Activated CD8-positive, alpha-beta memory T cell treated with anti-CD3 and anti-CD28 coated beads for 1 hour (primary cell): ENCODE data around the gene LRRK2.
"Not testable (repeated sequence)": the region's sequence is repeated elsewhere in the genome, so short reads cannot be mapped to it uniquely, and the experiment has no call there.

Experiments
- DNase-seq, 2 donors: peaks; one replicate each; pipeline ENCODE4 v3.0.0-alpha.2; 2020; ENCODE audit warnings: low read depth in 1 of 2; ENCODE audit errors: extremely low read depth in 1 of 2

The LRRK2 gene

DNA sequence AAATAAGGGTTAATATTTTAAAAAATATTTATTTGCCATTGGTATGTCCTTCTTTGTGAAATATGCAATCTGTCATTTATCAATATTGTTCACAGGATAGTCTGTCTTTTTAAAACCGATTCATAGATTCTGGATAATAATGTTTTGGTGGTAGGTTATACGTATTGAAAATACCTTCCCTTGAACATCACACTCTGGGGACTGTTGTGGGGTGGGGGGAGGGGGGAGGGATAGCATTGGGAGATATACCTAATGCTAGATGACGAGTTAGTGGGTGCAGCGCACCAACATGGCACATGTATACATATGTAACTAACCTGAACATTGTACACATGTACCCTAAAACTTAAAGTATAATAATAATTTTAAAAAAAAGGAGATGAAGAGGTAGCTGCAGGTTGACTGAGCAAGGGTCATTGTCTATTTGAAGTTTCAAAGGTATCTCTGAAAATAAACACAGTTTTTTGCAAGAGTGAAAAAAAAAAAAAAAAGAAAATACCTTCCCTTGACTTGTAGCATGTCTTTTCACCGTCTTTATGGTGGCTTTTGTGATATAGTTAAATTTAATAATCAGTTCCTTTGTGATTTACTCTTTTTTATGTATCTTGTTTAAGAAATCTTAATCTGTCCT lies 19.8 kb downstream of the LRRK2 start:
- DNase-seq, result not testable (repeated sequence)

DNA sequence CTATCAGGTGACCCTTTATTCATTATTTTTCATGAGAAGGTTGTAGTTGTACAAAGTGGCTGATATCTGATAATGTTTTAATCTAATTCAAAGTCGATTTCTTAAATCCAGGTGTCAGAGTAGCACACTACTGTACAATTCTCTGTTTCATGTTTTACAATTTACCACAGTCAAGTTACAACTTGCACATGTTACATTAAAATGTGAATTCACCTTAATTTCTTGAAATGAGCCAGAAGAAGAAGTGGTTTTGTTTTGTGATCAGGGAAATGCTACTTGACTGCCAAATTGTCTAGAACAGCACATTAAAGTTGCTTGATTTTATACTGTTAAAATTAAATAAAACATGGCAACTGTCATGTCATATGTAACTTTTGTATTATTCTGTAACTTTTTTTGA lies 23.2 kb downstream of the LRRK2 start:
- DNase-seq, result no peak

DNA sequence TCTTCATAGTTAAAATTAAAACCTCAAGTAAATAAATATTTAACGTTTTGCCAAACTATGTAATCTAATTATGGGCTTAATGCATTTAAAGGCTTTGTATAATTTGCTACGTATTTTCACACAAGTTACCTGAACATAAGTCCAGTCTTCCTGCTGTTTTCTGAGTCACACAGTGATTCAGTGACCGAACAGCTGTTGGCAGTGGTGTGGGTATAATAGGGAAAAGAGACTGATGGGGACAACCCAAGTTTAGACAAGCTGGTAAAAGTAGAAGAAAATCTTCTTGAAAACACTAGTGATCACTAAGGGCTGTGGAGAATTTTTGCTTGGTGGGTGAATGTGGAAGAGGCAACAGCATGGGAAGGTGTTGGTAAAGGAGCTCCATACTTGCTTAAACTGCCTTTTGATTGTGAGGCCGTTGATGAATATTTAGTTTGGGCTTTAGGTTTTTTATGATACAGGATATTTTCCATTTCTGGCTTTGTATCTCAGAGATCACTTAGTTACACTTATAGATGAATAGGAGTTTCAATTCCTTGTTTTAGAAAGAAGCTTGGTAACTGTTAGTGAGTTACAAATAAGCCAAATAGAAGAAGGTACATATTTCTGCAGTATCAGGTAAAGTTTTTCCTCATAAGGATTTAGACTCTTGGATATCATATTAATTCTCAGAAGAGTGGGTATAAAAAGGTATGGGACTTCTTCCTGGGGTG lies 23.9 kb downstream of the LRRK2 start:
- DNase-seq, result no peak

DNA sequence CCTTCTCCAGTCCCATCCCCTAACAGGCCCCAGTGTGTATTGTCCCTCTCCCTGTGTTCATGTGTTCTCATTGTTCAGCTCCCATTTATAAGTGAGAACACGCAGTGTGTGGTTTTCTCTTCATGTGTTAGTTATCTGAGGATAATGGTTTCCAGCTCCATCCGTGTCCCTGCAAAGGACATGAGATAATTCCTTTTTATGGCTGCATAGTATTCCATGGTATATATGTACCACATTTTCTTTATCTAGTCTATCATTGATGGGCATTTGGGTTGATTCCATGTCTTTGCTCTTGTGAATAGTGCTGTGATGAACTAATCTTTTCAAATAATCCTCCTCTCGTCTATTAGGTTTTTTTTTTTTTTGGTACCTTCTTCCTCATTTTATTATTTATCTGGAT lies 25.9 kb downstream of the LRRK2 start:
- DNase-seq, result not testable (repeated sequence)

DNA sequence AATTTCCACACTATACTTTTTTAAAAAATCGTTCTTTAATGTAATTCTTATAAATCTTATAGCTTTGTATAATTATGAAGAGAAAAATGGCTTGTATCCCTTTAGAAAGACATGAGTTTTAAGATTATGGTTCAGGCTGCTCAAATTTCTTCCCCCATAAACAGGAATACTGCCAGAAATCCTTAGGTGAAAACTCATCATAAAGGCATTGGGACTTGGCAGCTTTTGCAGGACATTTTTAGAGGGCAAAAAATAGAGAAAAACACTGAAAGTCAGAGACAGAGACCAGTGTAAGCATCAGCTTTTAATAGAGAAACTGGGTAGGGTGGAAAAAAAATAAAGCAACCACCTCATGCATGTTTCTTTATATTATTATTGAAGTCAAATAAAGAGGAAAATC lies 29.1 kb downstream of the LRRK2 start:
- no peak for DNase-seq

DNA sequence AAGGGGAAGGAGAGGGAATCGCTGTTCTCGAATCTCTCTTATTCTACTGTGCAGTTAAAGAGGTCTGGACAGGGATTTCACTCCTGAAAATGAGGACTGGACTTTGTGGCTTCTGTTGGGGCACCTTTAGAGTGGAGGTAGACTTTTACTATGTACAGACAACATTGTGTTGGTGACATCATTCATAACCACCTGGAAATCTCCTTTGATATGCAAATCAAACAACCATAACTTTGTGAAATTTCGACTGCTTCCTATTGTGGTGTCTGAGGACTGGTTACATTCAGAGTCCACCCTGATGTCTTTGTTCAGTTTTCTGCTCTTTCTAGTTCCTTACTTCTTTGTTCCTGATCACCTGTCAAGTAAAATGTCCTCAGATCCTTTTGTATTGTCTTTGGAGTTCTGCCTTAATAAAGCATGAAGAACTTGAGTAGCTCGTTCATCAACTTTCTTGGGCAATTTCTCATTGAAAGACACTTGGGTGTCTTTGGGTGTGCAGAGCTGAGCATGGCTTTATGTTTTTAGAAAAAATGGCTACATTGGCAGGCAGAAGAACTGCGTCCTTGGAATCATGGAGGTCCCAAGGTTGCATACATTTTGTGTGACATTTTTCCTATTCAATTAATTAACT lies 29.8 kb downstream of the LRRK2 start:
- DNase-seq, result no peak

DNA sequence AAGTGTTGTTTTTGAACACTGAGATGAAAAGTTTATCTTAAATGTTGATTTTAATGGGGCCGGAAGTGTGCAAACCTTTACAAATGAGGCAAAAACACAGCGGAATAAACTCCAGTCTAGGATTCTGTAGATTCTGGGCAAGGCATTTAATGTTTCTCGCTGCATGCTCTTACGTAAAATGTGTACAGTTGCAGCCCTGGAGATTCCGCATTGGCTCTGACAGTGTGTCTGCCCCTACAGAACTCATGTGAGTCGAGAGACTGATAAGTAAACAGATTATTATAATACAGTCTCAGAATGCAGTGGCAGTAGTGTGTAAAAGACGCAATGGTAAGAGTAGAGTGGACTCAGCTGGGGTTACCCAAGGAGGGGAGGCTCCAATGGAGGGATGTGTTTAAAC lies 33.6 kb downstream of the LRRK2 start:
- DNase-seq, result no peak

DNA sequence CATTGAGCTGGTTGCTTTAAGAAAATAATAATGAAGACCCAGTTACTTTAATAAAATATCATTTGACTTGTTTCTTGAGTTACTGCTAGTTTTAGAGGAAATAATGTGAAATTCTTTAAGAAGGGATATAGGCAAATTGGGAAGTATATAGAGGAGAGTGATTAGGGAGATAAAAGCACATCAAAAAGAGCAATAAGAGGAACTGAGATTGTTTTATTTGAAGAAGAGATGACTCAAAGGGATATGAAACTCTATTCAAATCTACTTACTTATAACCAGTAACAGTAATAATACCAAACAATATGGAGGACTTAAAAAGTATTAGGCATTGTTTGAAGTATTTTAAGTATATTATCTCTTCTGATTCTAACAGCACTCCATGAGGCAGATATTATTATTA lies 37.1 kb downstream of the LRRK2 start:
- DNase-seq, result no peak

DNA sequence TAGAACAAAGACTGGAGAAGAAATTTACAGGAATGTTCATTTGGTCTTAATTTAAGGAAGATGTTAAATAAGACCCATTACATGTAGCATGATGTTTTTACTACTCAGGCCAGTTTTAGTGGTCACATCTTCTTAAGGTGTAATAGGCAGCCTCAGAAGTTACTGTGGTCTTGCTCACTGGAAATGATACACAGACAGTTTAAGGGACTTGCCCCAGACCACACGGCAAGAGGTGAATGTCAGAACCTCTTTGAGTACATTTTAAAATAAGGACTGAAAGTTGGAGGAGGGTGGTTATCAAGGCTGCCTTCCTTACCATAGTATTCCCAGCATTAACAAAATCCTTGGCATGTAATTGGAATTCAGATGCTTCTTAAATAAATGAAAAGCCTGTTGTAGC lies 37.9 kb downstream of the LRRK2 start:
- DNase-seq, result no peak

DNA sequence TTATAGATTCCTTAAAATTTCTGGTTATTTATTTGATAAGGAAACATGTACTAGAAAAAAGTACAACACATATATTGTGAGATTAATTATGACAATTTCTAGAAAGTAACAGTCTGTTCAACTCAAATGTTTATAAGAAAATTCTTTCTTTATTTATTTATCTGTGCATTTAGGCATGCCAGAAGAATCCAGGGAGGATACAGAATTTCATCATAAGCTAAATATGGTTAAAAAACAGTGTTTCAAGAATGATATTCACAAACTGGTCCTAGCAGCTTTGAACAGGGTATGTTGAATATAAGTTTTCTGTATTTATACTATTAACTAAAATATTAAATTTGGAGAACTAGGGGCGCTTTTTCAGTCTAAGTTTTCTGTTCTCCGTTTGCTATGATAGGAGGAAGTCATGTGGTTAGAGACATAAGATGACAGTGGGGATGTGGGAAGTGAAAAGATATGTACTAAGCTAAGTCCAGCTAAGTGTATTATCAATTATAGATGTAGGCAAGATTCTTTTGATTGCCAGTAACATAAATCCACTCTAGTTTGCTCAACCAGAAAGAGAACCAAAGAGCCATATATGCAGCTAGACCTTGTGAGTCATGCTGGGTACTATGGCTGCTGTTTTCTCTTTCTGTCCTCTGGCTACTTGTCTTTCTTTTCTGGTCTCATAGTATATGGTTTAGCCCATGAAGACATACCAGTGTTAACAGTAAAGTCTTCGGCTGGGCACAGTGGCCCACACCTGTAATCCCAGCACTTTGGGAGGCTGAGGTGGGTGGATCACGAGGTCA lies 39.0 kb downstream of the LRRK2 start:
- DNase-seq, result no peak

DNA sequence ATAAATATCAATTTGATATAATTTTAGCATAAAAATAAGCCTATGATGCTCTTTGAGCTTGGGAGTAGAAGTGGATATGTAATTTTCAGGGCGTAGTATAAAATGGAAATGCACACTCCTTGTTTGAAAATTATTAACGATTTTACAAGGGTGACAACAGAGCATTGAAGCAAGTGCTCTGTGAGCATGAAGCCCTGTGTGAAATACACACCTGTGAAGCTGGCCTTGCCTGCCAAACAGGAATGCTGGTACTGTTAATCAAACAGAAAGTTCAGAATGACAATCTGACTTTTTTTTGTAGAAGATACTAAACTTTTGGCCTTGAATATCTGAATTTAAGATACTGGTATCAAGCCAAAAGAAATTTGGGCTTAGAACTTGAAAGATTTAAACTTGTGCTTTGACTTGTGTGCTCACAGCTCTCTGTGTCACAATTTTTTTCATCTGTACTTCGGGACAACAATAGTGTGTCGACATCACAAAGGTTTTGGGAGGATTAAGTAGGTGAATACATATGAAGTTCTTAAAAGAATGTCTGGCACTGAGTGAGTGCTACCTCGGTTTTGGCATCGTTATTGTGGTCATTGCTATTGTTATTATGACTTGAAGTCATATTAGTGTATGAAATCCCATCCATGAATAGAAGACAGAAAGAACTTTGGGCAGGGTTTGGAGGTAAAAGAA lies 47.3 kb downstream of the LRRK2 start:
- no peak for DNase-seq

DNA sequence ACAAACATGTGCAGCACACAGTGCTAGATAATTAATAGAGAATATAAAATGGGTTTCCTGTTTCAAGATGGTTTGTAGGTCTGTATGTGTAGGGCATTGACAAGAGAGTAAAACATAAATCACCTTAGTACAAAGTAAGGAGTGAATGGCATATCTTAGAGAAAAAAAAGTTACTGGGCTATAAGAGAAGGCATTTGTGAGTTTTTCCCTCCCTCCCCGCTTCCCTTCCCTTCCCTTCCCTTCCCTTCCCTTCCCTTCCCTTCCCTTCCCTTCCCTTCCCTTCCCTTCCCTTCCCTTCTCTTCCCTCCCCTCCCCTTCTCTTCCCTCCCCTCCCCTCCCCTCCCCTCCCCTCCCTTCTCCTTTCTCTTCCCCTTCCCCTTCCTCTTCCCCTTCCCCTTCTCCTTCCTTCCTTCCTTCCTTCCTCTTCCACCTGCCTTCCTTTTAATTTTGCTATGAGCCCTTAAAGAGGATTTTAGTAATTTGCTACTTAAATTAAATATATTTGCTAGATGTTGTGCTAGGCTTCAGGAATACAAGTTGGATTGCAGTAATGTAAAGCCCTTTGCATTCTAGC lies 57.1 kb downstream of the LRRK2 start:
- no peak for DNase-seq

DNA sequence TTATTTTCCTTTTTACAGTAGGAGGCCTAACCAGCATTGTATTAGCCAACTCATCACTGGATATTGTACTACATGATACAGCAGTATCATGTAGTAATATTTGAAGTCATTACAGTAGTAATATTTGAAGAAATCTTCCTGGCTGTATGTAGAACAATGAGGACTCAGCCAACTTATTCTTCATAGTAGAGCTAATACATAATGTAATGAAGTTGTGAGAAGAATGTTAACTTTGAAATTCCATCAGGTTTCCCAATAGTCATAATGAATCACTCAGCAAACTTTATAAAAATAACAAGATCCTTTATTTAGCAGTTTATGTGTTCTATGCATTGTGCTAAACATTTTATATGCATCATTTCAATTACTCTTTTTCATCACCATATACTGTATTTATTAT lies 61.8 kb downstream of the LRRK2 start:
- no peak for DNase-seq

DNA sequence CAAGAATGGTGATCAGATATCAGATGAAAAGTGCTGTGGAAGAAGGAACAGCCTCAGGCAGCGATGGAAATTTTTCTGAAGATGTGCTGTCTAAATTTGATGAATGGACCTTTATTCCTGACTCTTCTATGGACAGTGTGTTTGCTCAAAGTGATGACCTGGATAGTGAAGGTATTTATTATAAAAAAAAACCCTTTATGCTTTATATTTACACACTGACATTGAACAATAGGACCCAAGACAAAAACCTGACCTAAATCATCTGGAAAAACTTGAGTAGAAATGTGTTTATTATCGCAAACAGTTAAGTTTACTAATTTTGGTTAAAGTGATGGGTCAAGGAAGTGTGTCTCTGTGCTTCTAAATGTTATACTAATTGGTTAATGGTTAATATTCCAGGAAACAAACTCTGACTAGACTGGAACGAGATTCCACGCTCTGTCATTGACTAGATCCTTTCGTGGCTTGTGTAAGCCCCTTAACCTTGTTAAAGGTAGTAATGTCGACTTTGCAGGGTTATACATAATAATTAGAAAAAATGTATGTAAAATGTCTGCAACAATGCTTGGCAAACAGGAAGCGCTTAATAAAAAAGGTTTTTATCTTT lies 62.7 kb downstream of the LRRK2 start:
- no peak for DNase-seq

DNA sequence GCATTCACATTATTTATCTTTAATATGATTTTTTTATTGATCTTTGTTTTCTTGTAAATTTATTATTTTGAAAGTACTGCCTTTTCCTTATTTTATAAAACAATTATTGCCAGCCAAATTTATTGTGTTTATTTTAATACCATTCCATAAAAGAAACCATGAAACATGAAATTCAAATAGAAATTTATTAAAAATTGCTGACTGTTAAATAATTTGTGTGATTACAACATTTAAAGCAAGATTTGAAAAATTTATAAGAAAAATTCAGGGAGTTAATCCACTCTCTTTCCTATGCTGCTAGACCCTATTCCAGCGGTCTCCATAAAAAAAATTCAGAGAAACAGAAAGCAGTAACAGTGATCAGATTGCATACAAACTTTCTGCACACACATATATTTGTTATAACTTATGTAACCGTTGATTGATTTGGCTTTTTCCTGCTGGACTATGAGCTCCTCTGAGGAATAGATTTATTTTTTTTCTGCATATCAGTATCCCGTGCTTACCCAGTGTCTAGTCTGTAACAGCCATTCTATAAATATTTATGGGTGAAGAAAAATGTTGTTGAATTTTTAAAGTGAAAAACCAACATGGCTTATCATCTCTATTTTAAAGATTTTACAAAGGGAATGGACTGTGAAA lies 68.1 kb downstream of the LRRK2 start:
- no peak for DNase-seq

DNA sequence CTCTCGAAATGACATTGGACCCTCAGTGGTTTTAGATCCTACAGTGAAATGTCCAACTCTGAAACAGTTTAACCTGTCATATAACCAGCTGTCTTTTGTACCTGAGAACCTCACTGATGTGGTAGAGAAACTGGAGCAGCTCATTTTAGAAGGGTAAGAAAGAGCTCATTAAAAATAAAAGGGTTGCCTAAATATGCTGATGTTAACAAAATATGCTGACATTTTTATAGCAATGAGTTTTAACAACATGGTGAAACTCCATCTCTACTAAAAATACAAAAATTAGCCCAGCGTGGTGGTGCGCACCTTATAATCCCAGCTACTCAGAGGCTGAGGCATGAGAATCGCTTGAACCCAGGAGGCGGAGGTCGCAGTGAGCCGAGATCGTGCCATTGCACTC lies 73.5 kb downstream of the LRRK2 start:
- DNase-seq, result no peak

DNA sequence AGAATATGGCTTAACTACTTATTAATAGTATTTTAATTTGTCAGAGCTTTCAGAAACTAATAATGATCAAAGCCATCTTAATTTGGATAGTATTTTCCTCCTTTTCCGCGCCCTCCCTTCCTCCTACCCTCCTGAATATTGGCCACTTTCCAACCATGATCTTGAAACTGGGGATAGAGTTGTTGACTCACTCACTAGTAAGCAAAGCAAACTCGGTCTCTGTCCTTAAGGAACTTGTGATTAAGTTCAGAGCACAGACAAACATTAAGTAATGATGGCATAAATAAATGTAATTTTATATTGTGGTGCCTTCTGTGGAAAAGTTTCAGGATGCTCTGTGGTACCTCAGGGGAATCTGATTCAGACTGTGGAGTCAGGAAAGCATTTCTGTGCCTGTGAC lies 75.7 kb downstream of the LRRK2 start:
- DNase-seq, result no peak

DNA sequence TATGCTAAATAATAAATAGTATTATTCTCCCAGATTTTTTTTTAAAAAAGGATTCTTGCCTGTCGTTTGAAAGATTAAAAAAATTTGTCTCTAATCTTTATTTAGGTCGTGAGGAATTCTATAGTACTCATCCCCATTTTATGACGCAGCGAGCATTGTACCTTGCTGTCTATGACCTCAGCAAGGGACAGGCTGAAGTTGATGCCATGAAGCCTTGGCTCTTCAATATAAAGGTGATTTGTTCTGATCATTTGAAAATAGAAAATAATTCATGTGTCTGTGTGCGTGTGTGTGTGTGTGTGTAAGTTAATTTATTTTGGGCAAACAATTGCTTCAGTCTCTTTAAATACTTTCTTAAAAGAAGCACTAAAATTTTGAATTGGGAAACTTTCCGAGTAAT lies 84.2 kb downstream of the LRRK2 start:
- DNase-seq, result no peak

DNA sequence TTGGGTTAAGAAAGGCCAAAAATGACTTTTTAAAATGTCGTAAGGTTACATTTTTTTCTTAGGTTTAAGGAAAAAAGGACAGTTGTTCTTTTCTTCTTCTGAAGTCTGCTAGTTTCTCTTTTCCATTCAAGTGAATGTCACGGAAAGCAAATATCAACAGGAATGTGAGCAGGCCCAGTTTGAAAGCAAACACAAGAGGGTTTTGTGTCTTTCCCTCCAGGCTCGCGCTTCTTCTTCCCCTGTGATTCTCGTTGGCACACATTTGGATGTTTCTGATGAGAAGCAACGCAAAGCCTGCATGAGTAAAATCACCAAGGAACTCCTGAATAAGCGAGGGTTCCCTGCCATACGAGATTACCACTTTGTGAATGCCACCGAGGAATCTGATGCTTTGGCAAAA lies 85.4 kb downstream of the LRRK2 start:
- no peak for DNase-seq

DNA sequence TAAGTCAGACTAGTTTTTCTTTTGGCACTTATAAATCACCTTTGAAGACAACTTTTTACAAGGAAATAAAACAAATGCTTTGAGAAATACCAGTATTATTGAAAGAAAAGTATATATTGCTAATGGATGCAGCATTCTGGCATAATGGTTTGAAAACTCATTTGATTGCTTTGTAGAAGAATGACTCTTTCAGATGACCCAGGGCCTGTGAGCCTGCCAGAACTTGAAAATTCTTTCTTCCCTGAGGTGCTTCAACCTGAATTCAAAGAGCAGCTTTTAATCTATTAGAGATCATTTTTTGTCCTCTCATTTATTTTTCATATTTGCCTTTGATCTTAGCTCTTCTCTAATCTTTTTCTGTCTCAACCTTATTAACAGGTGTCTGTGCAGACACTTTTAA lies 87.4 kb downstream of the LRRK2 start:
- no peak for DNase-seq
